Body of pancreas (tissue), 4 donors: ENCODE data around the gene MSH2.

Source experiments
- CTCF ChIP-seq, 7 experiments: fragments of 450-650 bp in 4 of 7; fragments of 200-600 bp in 3 of 7; sonication (generic) in 3 of 7; IDR thresholded peaks; one replicate each; pipeline ENCODE4 v1.5.1; 2016 to 2019; ENCODE audit warnings: antibody characterized with exemption in 7 of 7
- POLR2A ChIP-seq, 3 donors: fragments of 450-650 bp; IDR thresholded peaks; one replicate each; pipeline ENCODE4 v1.6.1; 2016; ENCODE audit warnings: antibody characterized with exemption in 3 of 3, mild to moderate bottlenecking in 2 of 3

GRCh38 chr2:47401789-47402554 is 984 bp upstream of the MSH2 start:
- TF ChIP-seq CTCF (IDR thresholded peaks at IDR 0.05) (no peak), POLR2A (IDR thresholded peaks at IDR 0.05) (no peak)
